Measurements from ENCODE around the gene NXPH4.
A peak's percentile ranks its signal among the peaks of the same experiment; 100 is the strongest.

NXPH4 gene

GRCh38 chr12:57243521-57244311 lies 27.1 kb downstream of the NXPH4 start:
- peak; percentile 70 for DNase-seq (ENCODE audit: low read depth)

GRCh38 chr12:57244312-57244696 lies 27.7 kb downstream of the NXPH4 start:
- no peak for DNase-seq (ENCODE audit: low read depth)

GRCh38 chr12:57247041-57247440 lies 30.4 kb downstream of the NXPH4 start:
- DNase-seq (ENCODE audit: low read depth) = no peak

GRCh38 chr12:57248934-57249742 lies 32.5 kb downstream of the NXPH4 start:
- DNase-seq (ENCODE audit: low read depth) = no peak

- no peak for DNase-seq (ENCODE audit: low read depth)
Measured at GRCh38 chr12:57250541-57250940, 33.9 kb downstream of the NXPH4 start.

- no peak for DNase-seq (ENCODE audit: low read depth)
Measured at GRCh38 chr12:57250956-57251355, 34.4 kb downstream of the NXPH4 start, which contains the start of gene STAC3. Gene STAC3, minus strand, starts transcription at chr12:57251187. Its CDS starts 1,551 bp downstream, at chr12:57249636.

GRCh38 chr12:57254506-57255280 lies 38.1 kb downstream of the NXPH4 start:
- no peak for DNase-seq (ENCODE audit: low read depth)

- no peak for DNase-seq (ENCODE audit: low read depth)
Measured at GRCh38 chr12:57255916-57256315, 39.3 kb downstream of the NXPH4 start.

- no peak for DNase-seq (ENCODE audit: low read depth)
Measured at GRCh38 chr12:57258977-57259970, 42.7 kb downstream of the NXPH4 start.

GRCh38 chr12:57260366-57260765 lies 43.8 kb downstream of the NXPH4 start:
- DNase-seq (ENCODE audit: low read depth) = no peak

GRCh38 chr12:57261428-57261865 lies 44.9 kb downstream of the NXPH4 start:
- no peak for DNase-seq (ENCODE audit: low read depth)

- no peak for DNase-seq (ENCODE audit: low read depth)
Measured at GRCh38 chr12:57262126-57262822, 45.7 kb downstream of the NXPH4 start.

- DNase-seq (ENCODE audit: low read depth) = no peak
Measured at GRCh38 chr12:57263096-57263495, 46.5 kb downstream of the NXPH4 start.

GRCh38 chr12:57266681-57267080 lies 50.1 kb downstream of the NXPH4 start:
- no peak for DNase-seq (ENCODE audit: low read depth)

- DNase-seq (ENCODE audit: low read depth) = no peak
Measured at GRCh38 chr12:57268264-57268663, 51.7 kb downstream of the NXPH4 start.

GRCh38 chr12:57270966-57271470 lies 54.4 kb downstream of the NXPH4 start:
- no peak for DNase-seq (ENCODE audit: low read depth)

GRCh38 chr12:57272337-57273151 lies 56.0 kb downstream of the NXPH4 start:
- DNase-seq (ENCODE audit: low read depth) = no peak

- DNase-seq (ENCODE audit: low read depth) = no peak
Measured at GRCh38 chr12:57273516-57273915, 56.9 kb downstream of the NXPH4 start.
